Measurements from ENCODE around the gene ZHX3.
A peak's percentile ranks its signal among the peaks of the same experiment; 100 is the strongest.
"Not testable (repeated sequence)": the region's sequence is repeated elsewhere in the genome, so short reads cannot be mapped to it uniquely, and the experiment has no call there.

ZHX3 gene

GRCh38 chr20:41330343-41330720, 12.8 kb upstream of the ZHX3 start:
- no peak for DNase-seq

DNA sequence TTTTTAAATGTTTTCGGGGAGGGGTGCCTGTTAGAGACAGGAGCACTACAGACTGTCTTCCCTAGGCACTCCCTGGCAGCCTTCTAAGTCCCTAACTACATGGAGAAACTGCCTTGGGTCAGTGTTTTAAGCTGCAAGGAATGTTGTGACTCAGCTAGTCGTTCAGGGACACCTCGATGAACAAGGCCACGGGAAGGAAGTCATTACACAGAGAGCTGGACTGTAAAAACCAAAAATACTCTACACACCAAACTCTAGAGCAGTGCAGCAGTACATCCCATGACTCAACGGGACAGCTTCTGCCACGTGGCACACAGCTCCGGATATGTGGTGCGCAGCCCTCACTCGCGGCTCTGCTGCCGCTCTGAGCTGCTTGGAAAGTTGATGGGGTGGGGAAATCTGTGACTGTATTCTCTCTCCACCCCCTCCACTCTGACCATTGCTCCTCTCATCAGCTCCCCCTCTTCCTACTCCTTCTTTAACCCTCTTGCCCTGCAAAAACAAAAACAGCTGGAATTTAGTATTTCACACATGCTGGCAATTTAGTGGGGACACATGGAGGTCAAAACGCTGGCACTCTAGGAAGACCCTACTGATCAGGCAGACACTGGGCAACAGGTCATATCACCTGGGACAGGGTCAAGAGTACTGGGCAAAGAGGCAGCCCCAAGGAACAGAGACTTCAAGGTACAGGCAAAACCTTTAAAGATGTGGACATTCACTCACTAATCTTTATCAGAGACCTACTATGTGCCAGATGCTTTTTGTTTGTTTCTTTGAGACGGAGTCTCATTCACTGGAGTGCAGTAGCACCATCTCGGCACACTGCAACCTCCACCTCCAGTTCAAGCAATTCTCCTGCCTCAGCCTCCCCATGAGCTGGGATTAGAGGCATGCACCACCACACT, 12.2 kb upstream of the ZHX3 start:
- DNase-seq = peak; percentile 38

DNA sequence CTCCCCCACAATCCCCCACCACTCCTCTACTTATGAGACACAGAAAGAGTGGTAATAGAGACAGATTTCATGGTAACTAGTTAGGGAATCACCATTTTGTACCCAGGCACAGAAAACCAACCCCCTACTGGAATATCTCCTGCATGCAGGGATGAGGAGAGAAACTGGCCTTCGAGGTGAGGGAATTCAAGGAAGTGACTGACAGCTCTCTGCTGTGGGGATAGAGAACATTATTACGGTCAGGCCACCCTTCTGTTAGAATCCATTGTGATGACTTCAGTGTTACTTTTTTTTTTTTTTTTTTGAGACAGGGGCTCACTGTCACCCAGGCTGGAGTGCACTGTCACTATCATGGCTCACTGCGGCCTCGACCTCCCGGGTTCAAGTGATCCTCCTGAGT, 9.6 kb upstream of the ZHX3 start:
- no peak for DNase-seq

DNA sequence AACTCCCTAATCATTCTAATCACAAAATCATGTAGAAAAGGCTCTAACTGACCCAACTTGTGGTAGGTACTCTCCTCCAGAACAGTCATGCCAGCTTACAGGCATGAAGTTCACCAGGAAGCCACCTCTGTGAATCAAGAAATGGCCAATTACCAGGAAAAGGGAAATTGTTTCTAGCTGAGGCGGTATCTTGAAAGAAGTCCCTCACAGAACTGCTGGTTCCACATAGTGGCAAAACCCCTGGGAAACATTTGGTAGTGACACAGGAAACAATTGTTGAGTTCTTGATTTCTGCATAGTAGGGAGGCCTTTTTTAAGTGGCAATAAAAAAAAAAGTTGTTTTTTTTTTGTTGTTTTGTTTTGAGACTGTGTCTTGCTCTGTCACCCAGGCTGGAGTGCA, 3.4 kb upstream of the ZHX3 start:
- no peak for DNase-seq

DNA sequence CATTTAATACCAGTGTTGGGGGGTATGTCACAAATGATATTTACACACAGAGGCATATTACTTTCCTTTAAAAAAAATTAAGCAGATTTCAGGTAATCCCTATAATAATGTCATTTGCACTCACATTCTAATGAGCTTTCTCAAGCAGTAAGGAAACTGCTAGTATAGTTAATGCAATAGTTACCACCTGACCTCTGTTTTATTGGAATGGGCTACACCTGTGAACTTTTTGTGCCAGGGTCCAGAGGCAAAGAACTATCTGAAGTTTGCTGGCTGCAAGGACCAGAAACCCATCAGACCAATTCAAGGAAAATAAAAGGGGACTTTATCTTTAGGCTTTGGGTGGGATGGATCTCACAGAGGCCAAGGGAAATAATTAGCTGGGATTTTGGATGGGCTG, 2.9 kb upstream of the ZHX3 start:
- DNase-seq = no peak

DNA sequence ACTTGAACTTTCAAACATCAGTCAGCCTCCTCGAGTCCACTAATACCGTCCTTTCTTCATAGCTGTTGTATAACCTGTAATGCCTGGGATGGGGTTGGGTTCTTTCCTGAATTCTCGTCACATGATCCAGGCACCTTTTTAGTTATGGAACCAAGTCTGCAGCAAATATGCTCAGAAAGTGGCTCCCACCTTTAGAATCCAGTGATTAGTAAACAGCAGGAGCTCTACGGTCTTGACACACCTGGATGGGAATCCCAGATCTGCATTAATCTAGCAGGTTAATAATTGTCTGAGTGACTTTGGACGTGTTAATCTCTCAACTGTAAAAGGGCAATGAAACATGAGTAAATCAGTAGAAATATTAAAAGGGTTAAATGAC, 729 bp upstream of the ZHX3 start:
- no peak for DNase-seq

DNA sequence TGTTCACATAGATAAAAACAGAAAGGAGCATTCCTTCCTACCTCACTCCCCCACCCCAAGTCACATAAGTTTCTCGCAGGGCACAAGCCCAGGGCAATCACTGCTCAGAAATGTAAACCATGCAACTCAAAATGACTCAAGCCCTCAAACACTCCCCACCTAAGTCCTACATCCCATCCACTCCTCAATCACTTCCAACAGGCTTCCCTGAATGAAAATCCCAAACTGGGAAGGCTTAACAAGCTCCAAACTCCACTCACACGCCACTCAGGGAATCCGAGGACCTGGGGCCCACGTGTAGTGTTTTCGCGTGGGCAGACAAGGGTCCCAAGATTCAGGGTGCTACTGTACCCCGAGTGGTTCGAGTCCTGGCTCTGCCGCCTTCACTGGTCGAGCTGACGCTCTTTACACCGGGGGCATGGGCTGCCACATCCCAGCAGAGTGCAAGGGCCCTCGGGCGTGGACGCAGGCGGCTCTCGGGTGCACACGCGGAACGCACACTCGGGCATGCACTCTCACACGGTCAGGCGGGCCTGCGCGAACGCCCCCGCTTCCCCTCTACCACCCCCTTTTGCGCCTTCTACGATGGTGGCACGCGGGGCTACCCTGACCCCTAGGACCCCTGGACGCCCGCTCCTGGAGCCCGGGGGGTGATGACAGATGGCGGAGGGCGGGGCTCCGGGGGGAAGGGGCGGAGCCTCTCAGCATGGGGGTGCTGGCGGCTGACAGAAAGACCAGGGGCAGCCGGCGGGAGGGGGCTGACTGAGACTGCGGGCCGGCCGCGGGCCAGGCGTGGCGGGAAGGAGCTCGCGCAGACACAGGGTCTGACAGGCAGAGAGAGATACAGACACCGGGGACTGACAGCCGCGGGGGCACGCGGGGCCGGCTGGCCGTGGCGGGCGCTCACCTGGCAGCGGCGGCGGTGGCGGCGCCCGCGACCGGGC, 657 bp downstream of the ZHX3 start:
- DNase-seq = peak; percentile 74

DNA sequence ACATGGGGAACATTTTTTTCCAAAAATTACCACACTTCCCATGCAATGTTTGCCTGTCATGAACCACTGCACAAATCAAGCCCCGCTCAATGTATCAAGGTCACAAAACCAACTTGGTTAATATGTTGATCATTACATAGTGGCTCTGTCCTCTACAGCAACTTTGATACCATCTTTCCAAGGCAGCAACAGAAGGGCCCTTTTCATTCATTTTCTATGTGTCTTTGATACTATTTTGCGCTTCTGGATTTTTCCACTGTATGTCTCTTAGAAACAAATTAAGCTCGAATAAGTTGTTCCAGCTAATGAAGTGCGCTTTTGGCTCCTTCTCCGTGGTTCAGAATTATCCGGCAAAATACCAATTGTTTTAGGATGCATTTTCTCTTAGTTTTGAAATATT, 1.5 kb downstream of the ZHX3 start:
- no peak for DNase-seq

DNA sequence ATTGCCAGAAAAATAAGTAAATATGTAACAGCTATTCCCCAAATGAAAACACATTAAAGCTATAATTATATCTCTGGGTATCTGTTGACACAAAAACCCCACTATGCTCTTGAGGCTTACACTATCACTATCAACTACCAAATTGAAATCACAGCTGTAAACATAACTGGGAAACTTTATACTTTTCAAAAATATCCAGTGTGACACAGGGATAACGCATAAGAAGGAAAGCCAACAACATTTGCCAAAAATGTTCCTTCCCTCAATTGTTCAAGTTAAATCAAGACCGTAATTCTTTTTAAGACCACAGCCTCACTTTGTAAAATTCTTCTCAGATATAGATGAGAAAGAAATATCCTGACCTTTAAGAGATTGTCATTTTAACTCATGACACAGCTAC, 3.1 kb downstream of the ZHX3 start:
- no peak for DNase-seq

DNA sequence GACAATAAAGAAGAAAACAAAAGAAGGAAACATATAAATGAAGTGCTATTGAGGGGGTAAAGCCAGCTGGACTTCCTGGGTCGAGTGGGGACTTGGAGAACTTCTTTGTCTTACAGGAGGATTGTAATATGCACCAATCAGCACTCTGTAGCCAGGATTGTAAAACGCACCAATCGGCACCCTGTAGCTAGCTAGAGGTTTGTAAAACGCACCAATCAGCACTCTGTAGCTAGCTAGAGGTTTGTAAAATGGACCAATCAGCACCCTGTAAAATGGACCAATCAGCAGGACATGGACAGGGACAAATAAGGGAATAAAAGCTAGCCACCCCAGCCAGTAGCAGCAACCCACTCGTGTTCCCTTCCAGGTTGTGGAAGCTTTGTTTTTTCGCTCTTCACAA, 5.5 kb downstream of the ZHX3 start:
- DNase-seq = not testable (repeated sequence)

DNA sequence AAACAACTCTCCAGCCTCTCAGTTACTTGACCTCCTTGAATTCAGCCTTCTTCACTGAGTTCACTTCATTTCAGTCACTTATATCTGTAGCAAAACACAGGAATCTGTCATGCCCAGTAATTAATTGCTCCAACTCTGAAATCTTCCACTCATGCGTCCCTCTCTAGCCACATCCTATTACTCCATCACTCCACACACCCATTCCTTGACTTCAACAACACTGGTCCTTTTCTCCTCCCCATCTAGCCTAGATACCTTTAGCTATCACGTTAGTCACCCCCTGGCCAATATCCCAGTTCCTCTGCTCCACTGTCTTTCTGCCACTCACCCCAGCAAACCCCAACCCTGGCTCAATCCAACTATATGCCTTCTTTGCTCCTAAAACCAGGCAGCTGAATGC, 7.7 kb downstream of the ZHX3 start:
- DNase-seq = no peak

DNA sequence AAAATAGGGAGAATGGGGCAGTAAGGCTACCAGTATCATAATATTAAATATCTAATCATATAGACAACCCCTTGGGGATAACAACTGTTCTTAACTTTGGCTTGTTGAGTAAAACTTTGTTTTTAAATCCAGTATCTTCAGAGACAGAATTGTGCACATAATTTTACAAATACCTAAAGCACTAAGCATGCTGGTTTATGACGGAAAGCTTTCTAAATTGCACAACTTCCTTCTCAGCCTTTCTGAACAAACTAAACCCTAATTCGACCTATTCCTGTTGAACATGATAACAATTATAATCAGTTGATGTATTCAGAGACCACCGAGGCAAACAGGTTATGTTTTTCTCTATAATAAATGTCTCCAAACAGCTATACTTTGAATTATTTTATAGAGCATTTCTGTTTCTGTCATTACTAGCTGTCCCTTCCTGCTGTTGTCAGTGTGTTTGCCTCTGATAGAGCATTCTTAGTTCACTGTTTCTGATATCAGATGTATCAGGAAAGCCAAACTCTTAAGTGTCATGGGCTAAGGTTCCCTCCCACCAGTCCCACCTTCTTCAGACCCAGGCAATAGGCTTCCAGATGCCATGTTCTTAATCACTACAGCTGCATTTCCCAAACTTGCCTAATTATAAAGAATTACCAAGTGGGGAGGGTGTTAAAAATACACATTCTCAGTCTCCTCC, 8.7 kb downstream of the ZHX3 start:
- DNase-seq = no peak

- DNase-seq = no peak
Measured at GRCh38 chr20:41308290-41308711, 9.2 kb downstream of the ZHX3 start.

GRCh38 chr20:41307021-41307420, 10.5 kb downstream of the ZHX3 start:
- no peak for DNase-seq

GRCh38 chr20:41306061-41306727, 11.3 kb downstream of the ZHX3 start:
- DNase-seq = no peak

DNA sequence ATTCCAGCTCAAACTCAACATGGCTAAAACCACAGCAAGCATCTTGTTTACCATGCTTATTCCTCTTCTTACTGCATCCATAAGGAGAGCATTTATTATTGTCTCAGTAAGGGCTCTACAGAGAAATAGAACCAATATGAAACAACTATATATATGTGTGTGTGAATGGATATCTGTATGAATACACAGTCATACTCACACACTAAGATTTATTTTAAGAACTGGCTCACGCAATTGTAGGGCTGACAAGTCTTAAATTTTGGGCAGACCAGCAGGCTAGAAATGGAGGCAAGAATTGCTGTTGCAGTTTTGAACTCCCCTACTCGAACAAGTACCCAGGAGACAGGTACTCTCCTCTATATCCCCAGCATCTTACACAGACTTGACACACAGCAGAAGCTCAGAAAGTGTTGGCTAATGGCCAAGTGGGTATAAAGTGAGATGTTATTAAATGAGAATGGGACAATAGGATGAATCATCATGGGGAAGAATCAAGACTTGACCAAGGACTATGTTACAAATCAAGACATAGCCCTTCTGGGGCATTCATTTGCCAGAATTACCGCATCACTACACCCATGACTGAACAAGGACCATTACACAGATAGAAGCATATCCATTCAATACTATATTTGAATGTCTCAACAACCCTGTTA, 13.0 kb downstream of the ZHX3 start:
- no peak for DNase-seq

- no peak for DNase-seq
Measured at GRCh38 chr20:41304002-41304401, 13.5 kb downstream of the ZHX3 start.

GRCh38 chr20:41300886-41301285, 16.6 kb downstream of the ZHX3 start:
- no peak for DNase-seq

- DNase-seq = no peak
Measured at GRCh38 chr20:41300383-41300782, 17.1 kb downstream of the ZHX3 start.

DNA sequence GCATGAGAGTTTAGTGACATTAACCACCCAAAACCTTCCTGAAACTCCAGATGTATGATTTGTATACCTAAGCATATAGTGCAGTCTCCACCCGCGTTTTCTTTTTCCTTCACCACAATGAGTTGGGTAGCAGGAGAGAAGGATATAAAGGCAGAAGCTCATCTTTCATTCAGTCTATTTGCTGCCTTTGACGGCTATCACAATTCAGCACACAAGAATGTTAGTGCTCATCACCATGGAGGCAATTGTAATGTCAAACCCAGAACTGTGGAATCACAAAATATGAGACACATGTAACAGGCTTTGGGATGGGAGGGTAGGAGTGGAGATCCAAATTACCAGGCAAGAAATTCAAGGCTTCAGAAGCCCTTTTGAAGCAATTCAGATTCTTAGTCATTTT, 17.6 kb downstream of the ZHX3 start:
- DNase-seq = no peak

DNA sequence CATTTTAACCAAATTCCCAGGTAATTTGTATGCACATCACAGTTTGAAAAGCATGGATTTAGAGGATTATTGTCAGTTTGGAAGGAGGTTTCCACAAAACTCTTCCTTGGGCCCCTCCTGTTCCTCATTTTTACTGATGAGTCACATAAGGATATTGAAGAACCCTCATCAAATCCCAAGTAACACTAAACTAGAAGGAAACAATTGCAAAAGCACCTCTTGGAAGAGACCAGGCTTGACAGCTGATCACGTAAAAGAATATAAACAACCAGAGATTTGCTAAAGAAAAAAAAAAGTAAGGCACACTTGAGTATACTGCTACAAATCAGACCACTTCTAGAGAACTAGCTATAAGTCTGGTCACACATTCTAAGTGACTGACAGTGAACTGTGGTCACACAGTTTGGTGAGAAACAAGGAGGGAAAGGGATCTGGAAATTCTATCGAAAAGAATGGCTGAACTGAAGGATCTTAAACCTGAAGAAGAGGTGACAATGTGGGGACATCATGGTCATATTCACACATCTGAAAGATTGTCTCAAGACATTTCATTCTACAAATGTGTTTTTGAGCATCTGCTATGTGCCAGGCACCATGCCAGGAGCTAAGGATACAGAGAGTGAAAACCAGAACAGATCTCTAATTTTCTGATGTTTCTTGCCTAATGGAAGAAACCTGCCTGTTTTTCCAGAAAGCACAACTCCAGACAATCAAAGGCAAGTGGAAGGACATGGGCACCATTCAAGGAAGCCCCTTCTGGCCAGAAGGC, 24.1 kb downstream of the ZHX3 start:
- no peak for DNase-seq
